HFFc6 (cell line): ENCODE results near the gene MYOM1. TPM values are rescaled to one million over a fixed set of nuclear protein-coding genes. Genes with fewer than 3 reads are reported as not detected.

Experiments
- total RNA-seq, 6 experiments: library from RNA; stranded (reverse); fragmentation: NEBNext Ultra II Directional; extraction: Animal tissue kit (Norgen Biotek cat#: 25700); gene quantifications; 2 replicates in 1 of 6; 3 replicates in 5 of 6; pipeline ENCODE4 v1.2.3, GENCODE V29; 2021

The MYOM1 gene
- total RNA-seq, 6 experiments from 2014 or later, result 0.03 to 0.14 (median 0.06) TPM; not detected in 2

Other genes starting within 250 kb of the MYOM1 start
- gene LPIN2, start 206.8 kb downstream of the MYOM1 start, total RNA-seq, result 10 to 100 TPM; 24.6 to 27.7 (median 26.3) TPM
- gene MYL12A, start 27.8 kb upstream of the MYOM1 start, total RNA-seq, result 100 to 1,000 TPM; 425 to 713 (median 651) TPM
- 100 to 1,000 TPM; 590 to 686 (median 637) TPM for gene MYL12B, start 42.2 kb upstream of the MYOM1 start, total RNA-seq
- gene TGIF1, start 230.2 kb upstream of the MYOM1 start, total RNA-seq, result 10 to 100 TPM; 41.3 to 59.9 (median 55.8) TPM